SIG-M5 (cell line): ENCODE measurements around the gene MBOAT7.

Experiments
- DNase-seq: peaks from one replicate; lab custom pipeline; 2025; lab: John Stamatoyannopoulos, UW

The MBOAT7 gene

DNA sequence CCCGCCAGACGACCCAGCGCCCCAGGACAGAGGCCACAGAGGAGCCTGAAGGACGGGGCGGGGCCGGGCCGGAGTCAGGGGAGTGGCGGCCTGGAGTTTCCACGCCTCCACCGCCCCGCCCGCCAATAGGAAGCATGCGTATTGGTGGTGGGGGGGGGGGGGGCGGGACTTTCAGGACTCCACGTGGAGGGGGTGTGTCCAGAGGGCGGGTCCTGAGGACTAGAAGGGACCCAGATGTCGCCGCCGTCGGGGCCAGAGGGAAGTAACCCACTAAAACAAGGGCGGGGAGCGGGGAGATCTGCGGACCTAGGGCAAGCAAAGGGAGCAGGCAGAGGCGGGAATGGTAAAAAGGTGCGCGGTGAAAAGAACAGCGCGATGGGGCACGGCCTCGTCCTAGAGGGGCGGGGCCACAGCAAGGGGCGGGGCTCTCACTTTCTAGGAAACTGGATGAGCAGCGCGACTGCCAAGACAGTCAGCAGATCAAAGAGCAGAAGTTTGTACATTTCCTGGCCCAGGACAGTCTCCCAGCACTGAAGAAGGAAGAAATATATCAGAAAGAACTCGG is 27.1 kb downstream of the MBOAT7 start:
- peak; percentile 16 for DNase-seq

DNA sequence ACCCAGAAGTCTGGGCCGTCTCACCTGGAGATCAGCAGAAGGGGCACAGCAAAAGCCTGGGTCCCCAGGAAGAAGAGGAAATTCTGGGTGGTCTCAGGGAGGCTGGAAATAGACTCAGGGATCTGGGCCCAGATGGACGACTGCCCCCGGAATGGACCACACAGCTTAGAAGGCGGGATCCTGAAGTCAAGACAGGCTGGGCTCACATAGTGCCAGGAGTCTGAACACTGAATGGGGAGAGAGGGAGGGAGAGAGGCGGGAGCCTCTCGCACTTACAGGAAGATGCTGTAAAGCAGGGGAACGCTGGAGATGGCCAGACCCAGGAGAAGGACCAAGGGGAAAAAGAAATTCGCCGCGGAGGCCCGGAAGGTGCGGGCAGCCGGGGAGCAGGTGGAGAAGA is 28.5 kb downstream of the MBOAT7 start:
- no peak for DNase-seq

DNA sequence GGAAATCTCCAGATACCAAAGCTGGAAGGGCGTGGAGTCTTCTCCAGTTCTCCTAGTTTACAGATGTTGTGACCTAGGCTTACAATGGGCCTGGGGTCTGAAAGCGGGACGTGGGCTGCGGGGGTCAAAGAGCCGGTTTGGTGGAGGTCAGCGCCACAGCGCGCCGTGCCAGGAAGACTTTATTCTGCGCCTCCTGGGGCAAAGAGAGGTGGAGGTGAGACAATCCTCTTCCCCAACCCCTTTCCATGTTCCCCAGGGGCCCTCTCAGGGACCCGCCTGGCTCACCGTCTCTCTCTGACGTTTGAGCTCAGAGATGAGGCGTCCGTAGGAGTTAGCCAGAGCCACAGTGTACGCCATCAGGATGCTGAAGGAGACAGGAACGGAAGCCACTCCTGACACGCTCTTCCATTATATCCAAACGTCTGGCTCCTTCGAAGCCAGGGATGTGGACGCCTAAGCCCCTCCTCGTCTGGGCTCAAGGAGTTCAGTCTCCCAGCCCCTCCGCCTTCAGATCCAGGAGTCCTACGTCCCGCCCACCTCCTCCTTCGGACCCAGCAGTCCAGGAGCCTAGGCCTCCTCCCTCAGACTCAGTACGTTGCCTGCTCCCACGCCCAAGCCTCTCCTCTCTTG is 29.1 kb downstream of the MBOAT7 start:
- no peak for DNase-seq

DNA sequence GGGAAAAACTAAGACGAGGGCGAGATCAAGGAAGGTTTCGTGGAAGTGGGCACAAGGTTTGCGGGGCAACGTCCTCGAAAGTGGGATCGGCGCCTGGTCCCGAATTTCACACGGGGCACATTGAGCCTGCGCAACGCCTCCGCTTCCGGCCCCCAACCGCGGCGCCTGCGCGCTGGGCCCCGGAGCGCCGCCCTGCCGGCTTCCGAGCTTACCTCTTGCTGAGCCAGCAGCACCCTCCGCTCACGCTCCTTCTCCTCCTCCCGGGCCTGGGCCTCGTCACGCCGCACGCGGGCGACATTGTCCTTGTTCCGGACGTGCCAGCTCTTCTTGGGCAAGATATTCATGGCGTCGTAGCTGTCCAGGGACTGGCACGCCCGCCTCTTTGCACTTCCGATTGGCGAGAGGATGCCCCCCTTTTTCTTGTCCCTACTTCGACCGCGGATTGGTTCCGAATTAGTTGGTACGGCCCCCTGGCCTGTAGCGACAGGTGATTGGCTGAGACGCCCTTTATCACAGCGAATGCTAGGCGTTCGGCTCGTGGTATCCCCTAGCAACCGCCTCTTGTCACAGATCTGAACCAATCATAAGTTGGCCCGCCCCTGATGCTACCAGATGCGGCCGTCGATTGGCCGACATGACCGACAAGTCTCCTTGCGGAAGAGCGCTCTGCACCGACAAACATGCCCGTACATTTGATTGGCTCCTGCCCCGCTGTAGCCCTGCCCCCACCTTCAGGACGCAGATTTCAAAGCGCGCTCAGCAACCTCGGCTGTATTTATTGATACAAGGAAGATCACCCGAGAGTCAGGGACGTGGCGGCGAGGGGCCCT is 29.8 kb downstream of the MBOAT7 start, which contains the start of gene LENG1:
TSS of gene LENG1 (minus strand) at position 370 of the 830 bp plus-strand sequence. CDS start at position 344, 26 bp downstream.
- peak; percentile 99 for DNase-seq

DNA sequence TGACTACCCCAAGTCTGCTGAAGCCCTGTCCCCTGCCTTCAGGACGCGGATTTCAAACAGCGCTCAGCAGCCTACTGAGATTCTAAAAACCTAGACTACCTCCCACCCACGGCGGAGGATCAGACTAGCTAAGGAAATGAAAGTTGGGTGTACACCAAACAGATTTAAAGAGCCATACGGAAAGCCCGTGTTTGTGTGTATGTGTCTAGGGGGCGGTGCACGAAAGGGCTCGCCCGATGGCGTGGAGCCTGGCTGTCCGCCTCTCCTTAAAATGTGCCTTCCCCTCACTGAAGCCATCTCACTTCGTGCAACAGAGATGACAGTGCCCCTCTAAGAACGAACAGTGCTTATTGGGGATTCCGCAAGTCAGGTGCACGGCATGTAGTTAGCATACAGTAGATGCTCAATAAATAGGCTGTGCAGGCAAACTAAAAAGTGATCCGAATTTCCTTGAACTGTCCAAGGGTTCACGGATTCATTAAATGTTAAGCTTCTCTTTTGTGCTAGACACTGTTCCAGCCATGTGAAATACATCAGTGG is 30.5 kb downstream of the MBOAT7 start:
- no peak for DNase-seq

DNA sequence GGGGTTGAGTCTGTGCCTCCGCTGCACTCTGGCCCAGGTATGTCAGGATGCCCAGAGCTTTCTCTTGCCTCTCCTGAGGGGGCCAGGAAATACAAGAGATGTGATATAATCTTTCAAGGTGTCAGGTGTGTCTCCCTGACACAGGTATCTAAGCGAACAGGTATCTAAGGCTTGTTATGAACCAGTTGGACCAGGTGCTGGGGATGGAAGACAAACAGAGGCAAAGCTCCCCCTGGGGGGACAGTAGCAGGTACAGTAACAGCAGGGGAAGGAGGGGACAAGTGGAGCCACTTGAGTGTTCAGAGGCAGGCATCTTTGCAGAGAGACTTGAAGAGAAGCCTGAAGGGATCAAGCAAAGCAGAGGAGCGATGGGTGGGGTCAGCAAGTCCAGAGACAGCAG is 32.4 kb downstream of the MBOAT7 start:
- no peak for DNase-seq

DNA sequence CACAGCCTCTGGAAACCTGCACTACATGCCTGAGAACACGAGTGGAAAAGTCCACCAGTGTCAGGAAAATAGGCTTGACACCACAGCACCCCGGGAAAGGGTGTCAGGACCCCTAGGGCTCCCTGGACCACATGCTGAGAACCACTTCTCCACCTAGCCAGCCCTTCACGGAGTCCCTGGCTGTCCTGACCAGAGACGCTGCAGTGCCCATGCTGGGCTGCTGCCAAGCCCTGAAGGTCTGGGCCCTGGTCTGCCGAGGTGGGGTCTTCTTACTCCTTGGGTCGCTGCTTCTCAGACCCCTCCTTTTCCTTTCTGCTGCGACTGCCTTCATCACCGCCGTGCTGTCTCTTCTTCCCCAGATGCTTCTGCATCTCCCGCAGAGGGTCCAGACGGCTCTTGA is 32.9 kb downstream of the MBOAT7 start:
- no peak for DNase-seq

DNA sequence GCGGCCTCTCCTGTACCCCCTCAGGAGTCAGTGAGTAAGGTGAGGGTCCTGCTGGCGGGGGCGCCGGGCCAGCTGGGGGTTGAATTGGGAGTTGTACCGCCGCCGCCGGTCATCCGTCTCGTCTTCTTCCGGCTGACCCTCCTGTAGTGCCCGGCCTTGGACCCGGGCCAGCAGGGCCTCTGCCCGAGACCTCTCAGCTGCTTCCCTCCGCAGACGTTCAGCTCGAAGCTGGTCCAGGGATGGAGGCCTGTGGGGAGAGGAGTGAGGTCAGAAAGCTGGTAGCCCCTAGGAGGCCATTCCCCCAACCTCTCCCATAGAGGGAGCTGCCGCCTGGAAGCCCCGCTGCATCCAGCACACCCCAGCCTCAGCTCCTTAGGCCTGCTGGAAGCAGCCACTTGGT is 33.7 kb downstream of the MBOAT7 start:
- no peak for DNase-seq

DNA sequence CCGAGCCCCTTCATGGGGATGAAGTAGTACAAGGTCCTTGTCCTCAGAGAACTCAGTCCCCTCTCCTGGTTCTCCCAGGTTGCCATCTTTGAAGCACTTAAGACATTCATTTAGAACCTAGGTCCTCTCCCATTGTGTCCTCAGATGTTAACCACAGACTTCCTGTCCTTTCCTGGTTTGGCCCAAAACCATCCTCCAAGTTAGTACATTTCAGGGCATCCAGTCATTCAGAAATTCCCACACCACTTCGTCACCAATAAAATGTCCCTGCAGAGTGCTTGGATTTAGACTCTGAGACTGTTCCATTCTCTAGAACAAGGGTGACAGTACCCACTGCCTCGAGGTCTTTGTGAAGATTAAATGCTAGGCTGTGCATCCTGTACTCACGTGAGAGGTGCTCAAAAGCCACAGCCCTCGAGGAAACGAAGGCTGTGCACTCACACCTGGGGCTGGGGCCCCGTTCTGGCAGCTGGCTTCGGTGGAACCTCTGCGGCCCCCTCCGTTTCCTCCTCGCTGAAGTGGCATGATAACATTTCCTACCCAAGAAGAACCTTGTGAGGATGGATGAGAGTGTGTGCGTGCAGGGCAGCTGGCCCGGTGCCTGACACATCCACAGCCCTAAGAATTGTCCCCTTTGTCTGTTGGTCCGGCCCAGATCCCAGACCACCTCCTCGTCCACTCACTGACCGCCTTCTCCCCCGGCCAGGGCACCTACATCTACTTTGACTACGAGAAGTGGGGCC is 34.6 kb downstream of the MBOAT7 start:
- DNase-seq: no peak

DNA sequence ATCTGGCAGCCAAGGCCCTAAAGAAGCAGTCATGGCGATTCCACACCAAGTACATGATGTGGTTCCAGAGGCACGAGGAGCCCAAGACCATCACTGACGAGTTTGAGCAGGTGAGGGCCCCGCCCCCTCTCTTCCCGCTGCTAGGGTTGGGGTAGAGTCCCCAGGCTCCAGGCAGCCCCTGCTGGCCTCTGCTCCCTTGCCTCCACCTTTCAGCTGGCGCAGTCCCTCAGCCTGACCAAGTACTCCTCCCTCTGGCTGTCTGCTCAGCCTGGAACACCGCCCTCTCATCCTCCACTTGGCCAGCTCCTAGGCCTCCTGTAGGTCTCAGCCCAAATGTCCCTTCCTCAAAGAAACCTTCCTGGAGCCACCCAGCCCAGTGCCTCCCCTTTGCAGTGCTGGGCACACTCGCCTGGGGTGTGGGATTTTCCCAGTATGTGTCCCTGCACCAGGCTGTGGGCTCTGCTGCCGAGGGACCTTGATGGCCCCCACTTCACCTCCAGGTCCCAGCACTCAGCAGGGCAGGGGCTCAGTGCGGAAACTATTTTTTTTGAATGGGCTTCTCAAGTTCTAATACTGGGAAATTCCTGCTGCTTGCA is 35.6 kb downstream of the MBOAT7 start:
- DNase-seq: no peak

DNA sequence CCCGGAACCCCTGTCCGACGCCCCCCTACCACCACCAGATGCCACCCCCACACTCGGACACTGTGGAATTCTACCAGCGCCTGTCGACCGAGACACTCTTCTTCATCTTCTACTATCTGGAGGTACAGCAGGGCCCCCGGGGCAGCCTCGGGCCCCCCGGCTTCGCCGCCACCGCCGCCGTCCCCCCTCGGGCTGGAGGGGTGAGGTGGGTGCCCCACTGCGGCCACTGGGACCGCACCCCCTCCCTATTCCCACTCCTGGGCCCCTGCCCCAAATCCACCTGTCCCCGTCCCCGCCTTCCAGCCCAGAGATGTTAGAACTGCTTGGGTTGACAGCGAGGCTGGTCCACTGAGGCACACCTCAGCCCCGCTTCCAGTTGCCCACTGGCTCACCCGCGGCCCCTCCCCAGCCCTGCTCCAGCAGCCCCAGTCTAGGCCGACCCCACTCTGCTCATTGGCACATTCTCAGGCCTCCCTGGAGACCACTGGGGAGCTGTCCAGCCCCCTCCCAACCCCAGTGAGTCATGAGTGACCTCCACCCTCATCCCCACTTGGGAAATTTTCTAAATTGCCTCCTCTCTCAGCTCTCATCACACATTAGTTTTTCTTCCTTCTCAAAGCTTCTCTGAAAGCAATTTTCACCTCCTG is 36.4 kb downstream of the MBOAT7 start:
- DNase-seq: no peak

DNA sequence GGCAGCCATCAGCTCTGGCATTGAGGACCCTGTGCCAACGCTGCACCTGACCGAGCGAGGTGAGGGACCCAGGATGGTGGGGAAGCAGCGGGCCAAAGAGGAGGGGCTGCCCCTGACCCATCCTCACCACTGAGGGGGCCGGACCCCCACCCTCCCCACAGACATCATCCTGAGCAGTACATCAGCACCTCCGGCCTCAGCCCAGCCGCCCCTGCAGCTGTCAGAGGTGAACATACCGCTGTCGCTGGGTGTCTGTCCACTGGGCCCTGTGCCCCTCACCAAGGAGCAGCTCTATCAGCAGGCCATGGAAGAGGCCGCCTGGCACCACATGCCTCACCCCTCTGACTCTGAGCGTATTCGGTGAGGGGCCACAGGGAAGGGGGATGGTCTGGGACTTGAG is 37.1 kb downstream of the MBOAT7 start:
- no peak for DNase-seq

DNA sequence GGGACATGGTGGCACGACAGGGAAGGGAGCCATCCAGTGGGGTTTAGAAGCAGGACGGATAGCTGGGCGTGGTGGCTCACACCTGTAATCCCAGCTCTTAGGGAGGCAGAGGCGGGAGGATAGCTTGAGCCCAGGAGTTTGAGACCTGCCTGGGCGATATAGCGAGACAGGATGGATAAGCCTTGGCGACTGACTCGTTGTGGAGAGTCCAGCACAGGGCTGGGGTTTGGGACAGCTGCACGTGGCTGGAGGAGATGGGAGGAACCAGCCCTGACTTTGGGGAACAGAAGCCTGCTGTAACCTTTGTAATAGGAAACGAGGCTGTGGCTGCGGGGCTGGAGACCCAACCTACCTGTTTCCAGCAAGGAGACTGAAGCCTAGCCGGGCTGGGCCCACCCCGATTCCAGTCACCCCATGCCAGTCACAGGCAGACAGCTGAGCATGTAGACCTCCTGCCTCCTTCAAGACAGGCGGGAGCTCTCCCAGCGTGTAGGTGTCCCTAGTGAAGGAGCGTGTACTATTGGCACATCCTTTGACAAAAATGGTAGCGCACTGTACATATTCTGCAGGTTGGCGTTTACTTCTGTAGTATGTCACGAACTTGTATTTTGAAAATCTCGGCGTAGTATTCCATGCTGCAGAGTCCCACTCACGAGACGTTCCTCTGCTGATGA is 37.9 kb downstream of the MBOAT7 start:
- DNase-seq: no peak

DNA sequence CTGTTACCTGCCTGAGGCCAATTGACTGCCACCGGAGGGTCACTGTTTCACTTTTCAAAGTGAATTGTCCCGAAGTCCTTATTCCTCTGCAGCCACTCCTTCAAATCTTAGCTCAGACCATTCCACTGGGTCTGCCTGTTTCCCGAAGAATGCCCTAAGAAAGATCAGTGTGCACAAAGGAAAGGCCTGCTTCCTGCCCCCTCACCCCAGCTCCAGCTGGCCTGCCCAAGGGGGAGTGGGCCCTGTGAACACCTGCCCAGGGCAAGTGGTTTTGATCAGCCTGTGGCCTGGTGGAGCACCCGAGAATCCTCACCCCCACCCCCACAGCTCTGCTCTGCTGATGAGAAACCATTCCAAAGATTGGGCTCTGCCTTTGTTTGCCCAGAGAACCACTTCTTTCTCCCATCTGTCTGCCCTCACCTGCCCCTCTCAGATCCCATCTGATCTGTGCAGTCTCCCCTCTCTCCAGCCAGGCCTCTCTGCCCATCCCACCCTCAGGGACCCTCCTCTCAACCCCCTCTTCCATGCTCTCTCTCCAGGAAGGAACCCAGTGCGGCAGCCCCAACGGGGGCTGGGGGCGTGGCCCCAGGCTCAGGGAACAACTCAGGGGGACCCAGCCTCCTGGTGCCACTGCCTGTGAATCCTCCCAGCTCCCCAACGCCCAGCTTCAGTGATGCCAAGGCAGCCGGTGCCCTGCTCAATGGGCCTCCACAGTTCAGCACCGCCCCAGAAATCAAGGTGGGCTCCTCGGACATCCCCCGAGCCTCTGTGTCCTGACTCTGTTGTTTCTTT is 40.2 kb downstream of the MBOAT7 start:
- no peak for DNase-seq

DNA sequence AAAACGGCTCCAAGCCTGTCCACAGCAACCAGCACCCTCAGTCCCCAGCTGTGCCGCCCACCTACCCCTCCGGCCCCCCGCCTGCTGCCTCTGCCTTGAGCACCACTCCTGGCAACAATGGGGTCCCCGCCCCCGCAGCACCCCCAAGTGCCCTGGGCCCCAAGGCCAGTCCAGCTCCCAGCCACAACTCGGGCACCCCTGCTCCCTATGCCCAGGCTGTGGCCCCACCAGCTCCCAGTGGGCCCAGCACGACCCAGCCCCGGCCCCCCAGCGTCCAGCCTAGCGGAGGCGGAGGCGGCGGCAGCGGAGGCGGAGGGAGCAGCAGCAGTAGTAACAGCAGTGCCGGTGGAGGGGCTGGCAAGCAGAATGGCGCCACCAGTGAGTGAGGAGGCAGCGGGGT is 41.2 kb downstream of the MBOAT7 start:
- no peak for DNase-seq

DNA sequence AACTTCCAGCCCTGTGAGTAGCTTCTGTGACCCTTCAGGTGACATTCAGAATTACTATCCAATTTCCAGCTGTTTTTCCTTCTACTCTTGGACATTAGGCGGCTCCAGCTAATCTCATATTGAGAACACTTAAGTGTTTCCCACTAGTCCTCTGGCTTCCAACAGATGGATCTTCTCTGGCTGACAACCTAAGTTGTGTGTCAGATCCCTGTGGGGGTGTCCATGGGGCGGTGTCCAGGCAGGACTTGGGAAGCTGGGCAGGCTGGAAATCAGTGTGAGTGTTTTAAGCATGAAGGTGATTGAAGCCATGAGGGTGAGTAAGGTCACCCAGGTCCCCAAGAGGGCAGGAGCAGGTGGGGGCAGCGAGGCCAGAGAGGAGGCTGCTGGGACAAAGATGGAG is 41.7 kb downstream of the MBOAT7 start:
- DNase-seq: no peak

DNA sequence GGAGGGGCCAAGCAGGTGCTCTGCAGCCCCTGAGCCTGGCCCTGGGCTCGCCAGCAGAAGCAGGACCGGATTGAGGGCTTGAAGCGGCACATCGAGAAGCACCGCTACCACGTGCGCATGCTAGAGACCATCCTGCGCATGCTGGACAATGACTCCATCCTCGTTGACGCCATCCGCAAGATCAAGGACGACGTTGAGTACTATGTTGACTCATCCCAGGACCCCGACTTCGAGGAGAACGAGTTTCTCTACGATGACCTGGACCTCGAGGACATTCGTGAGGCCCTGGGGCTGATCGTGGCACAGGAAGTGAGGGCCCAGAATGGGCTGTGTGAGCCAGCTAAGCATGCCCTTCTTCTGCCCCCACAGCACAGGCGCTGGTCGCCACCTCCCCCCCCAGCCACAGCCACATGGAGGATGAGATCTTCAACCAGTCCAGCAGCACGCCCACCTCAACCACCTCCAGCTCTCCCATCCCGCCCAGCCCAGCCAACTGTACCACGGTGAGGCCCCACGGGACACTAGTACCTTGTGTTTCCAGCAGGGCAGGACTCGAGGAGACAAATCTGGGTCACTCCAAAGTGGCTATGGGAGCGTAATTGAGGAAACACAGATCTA is 43.7 kb downstream of the MBOAT7 start:
- no peak for DNase-seq

DNA sequence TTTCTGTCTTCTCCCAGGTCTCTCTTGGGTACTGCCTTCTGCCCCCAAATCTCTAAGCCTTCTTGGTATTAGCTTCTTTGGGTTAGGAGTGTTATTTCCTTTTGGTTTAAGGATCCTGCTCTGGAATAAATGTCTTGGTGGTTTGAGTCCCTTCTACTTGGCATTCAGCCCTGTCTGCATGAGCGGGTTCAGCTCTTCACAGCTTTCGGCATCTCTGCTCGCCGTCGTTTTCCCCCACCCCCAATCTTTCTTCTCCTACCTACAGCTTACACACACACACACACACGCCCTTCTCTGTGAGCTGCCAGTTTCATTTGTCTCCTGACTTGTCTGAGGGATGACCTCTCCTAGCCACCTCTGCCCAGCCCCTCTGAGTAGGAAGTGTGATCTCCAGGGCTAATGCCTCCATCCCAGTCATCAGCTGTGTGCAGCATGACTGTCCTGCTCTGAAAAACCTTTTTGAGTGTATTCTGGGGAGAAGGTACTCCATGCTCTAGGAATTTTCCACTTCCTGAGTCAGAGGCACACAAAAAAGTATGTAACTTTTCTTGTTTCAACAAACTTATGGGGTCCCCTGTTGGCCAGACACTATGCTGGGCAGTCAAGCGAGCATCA is 47.1 kb downstream of the MBOAT7 start:
- DNase-seq: no peak

DNA sequence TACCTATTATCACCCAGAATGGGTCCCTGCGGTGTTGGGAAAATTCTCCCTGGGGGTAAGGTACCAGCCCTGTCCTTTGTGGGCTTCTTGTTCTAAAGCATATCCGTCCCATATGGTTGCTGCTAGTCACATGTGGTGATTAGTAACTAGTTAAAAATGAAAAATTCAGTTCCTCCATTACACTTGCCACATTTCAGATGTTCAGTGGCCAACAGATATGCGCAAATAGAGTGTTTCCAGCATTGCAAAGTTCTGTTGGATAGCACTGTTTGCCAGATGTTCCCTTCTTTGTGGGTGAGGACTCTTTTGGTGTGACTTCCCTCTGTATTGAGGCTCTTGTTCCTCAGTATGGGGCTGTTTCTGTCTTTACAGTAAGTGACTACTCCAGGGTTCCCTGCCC is 48.0 kb downstream of the MBOAT7 start:
- no peak for DNase-seq
